SK-N-SH treated with all-trans-retinoic acid at 6 μM for 48 hours (cell line): Measurements from ENCODE around the gene RPGRIP1L.

Experiments
- ARNTL ChIP-seq: fragments of 450-650 bp; formaldehyde crosslinking; IDR thresholded peaks from 2 replicates; pipeline ENCODE4 v1.5.0; 2020; ENCODE audit warnings: low read depth, mild to moderate bottlenecking, moderate library complexity, borderline replicate concordance
- CREB5 ChIP-seq: fragments of 250-450 bp; sonication (Bioruptor Pico); IDR thresholded peaks from 2 replicates; pipeline ENCODE4 v1.5.1; 2020; ENCODE audit warnings: low read depth, mild to moderate bottlenecking, moderate library complexity
- CSDC2 ChIP-seq: fragments of 250-450 bp; sonication (Bioruptor Pico); IDR thresholded peaks from 2 replicates; pipeline ENCODE4 v1.5.0; 2020; ENCODE audit warnings: mild to moderate bottlenecking, moderate library complexity
- ESRRG ChIP-seq: fragments of 250-450 bp; sonication (Bioruptor Pico); IDR thresholded peaks from 2 replicates; pipeline ENCODE4 v1.6.1; 2021; ENCODE audit warnings: mild to moderate bottlenecking
- PATZ1 ChIP-seq: fragments of 250-450 bp; sonication (Bioruptor Pico); IDR thresholded peaks from 2 replicates; pipeline ENCODE4 v1.8.0; 2020; ENCODE audit warnings: mild to moderate bottlenecking, moderate library complexity, borderline replicate concordance
- ZFP3 ChIP-seq: fragments of 250-450 bp; sonication (Bioruptor Pico); IDR thresholded peaks from 2 replicates; pipeline ENCODE4 v1.5.0; 2020; ENCODE audit warnings: mild to moderate bottlenecking, moderate library complexity
- ZFP30 ChIP-seq: fragments of 450-650 bp; formaldehyde crosslinking; IDR thresholded peaks from 2 replicates; pipeline ENCODE4 v1.5.0; 2022; ENCODE audit warnings: mild to moderate bottlenecking, moderate library complexity
- ZNF70 ChIP-seq: fragments of 450-650 bp; formaldehyde crosslinking; IDR thresholded peaks from 2 replicates; pipeline ENCODE4 v1.5.0; 2020; ENCODE audit warnings: mild to moderate bottlenecking, moderate library complexity

GRCh38 chr16:53717577-53717976 lies 13.9 kb upstream of the RPGRIP1L start:
- no peak for TF ChIP-seq PATZ1 (CRISPR knock-in tag)
- TF ChIP-seq ZFP30 (CRISPR knock-in tag): no peak
- TF ChIP-seq ARNTL (CRISPR knock-in tag): no peak
- TF ChIP-seq ZNF70: no peak
- TF ChIP-seq ZFP3 (CRISPR knock-in tag): no peak
- TF ChIP-seq CSDC2 (CRISPR knock-in tag): no peak
- TF ChIP-seq CREB5 (CRISPR knock-in tag): no peak
- TF ChIP-seq ESRRG (CRISPR knock-in tag): no peak
